ENCODE data around the gene EIF4B.
"Not testable (repeated sequence)": the region's sequence is repeated elsewhere in the genome, so short reads cannot be mapped to it uniquely, and the experiment has no call there.

EIF4B gene

GRCh38 chr12:53004178-53004577 is 2.1 kb upstream of the EIF4B start:
- no peak for DNase-seq (ENCODE audit: low read depth)

- DNase-seq (ENCODE audit: low read depth) = no peak
Measured at GRCh38 chr12:53004582-53004981, 1.7 kb upstream of the EIF4B start.

- no peak for DNase-seq (ENCODE audit: low read depth)
Measured at GRCh38 chr12:53005215-53005985, 856 bp upstream of the EIF4B start.

GRCh38 chr12:53006810-53007309 is 604 bp downstream of the EIF4B start:
- DNase-seq (ENCODE audit: low read depth) = peak; percentile 66

GRCh38 chr12:53007343-53007742 is 1.1 kb downstream of the EIF4B start:
- DNase-seq (ENCODE audit: low read depth) = no peak

DNA sequence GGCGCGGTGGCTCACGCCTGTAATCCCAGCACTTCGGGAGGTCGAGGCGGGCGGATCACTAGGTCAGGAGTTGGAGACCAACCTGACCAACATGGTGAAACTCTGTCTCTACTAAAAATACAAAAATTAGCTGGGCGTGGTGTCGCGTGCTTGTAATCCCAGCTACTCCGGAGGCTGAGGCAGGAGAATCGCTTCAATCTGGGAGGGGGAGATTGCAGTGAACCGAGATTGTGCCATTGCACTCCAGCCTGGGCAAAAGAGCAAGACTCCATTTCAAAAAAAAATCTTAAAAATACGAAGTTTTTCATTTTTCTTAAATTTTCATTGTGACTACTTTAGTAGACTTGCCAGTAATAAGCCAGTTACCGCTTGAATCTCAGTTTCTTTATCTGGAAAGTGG is 2.5 kb downstream of the EIF4B start:
- DNase-seq (ENCODE audit: low read depth) = not testable (repeated sequence)

DNA sequence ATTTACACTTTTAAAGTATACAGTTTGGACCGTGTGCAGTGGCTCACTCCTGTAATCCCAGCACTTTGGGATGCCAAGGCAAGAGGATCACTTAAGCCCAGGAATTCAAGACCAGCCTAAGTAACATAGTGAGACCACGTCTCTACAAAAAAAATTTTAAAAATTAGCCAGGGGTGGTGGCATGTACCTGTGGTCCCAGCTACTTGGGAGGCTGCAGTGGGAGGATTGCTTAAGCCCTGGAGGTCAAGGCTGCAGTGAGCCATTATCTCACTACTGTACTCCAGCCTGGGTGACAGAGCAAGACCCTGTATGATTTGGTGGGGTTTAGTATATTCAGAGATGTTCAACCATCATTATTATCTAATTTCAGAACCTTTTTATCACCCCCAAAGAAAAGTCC is 4.7 kb downstream of the EIF4B start:
- DNase-seq (ENCODE audit: low read depth) = no peak

- DNase-seq (ENCODE audit: low read depth) = no peak
Measured at GRCh38 chr12:53011889-53012288, 5.6 kb downstream of the EIF4B start.

DNA sequence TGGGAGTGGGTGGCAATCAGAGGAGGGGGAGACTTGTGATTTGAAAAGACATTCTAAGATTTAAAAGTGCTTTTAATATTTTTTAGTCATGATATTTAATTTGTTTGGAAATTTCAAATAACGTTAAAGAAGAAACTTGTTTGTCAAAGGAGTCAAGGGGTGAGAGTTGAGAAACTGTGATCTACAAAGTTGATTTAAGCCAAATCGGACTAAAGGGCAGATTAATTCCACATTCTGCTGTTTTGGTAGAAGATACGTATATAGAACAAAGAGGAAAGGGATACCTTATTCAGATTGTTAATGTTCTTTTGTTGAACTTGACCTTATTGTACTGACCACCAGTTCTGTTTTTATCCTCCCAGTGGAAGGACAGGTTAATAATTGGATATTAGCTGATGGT is 6.7 kb downstream of the EIF4B start:
- no peak for DNase-seq (ENCODE audit: low read depth)

GRCh38 chr12:53014709-53015108 is 8.5 kb downstream of the EIF4B start:
- DNase-seq (ENCODE audit: low read depth) = no peak

DNA sequence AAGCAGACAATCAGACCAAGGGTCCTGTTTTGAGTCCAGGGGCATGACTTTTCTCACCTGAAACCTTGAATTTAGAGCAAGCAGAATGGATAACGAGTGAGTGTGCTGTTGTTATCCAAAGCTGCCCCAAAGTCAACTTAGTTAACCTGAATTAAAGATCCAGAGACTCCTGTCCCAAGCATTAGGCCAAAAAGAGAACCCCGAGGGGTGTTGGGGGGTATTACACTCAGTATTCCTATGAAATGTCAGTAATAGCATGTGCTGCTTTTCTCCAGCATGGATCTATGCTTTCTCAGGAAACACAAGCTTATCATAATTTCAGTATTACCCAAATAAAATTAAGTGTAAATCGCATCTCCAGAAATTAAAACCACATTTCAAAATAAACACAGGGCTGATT is 19.0 kb downstream of the EIF4B start:
- DNase-seq (ENCODE audit: low read depth) = no peak

GRCh38 chr12:53027014-53027413 is 20.8 kb downstream of the EIF4B start:
- DNase-seq (ENCODE audit: low read depth) = not testable (repeated sequence)

GRCh38 chr12:53031616-53032015 is 25.4 kb downstream of the EIF4B start:
- DNase-seq (ENCODE audit: low read depth) = no peak

DNA sequence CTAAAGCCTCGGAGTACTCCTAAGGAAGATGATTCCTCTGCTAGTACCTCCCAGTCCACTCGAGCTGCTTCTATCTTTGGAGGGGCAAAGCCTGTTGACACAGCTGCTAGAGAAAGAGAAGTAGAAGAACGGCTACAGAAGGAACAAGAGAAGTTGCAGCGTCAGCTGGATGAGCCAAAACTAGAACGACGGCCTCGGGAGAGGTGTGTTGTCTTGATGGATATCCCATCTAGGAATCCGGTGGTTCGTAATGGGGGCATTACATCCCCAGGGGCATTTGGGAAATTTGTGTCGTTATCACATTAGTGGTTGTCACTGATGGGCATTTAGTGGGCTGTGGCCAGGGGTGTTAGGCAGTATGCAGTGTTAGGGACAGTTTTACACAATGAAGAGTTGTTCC is 27.6 kb downstream of the EIF4B start:
- not testable (repeated sequence) for DNase-seq (ENCODE audit: low read depth)

DNA sequence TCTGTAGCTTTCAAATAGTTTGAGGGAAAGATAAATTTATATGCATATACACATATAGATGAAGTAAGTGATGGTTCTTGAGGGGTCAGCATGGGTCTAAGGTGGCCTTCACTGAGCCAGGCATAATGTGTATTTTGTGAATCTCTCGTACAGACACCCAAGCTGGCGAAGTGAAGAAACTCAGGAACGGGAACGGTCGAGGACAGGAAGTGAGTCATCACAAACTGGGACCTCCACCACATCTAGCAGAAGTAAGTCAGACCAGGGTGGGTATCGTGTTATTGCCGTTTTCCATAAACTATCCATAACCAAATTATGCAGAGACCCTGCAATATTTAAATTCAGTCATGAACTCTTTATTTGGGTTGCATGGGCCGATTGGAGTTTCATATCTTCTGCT is 28.2 kb downstream of the EIF4B start:
- DNase-seq (ENCODE audit: low read depth) = no peak

GRCh38 chr12:53036802-53037201 is 30.5 kb downstream of the EIF4B start:
- DNase-seq (ENCODE audit: low read depth) = no peak

DNA sequence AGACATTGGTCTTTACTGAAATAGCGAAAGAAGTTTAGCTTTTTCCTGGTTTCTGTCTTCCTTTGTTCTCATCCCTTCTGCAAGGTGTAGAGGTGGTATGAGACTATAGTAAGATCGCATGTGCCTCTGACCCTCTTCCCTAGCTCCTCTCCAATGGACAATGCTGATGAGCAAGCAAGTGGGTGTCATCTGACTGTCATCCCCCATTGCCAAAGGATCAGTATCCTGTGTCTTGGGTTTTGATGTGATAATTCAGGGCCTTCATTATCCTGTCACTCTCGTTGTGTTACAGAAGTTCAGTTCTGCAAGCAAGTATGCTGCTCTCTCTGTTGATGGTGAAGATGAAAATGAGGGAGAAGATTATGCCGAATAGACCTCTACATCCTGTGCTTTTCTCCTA is 33.6 kb downstream of the EIF4B start:
- no peak for DNase-seq (ENCODE audit: low read depth)

- no peak for DNase-seq (ENCODE audit: low read depth)
Measured at GRCh38 chr12:53042607-53043454, 36.6 kb downstream of the EIF4B start.

GRCh38 chr12:53044052-53044581 is 37.9 kb downstream of the EIF4B start:
- no peak for DNase-seq (ENCODE audit: low read depth)

DNA sequence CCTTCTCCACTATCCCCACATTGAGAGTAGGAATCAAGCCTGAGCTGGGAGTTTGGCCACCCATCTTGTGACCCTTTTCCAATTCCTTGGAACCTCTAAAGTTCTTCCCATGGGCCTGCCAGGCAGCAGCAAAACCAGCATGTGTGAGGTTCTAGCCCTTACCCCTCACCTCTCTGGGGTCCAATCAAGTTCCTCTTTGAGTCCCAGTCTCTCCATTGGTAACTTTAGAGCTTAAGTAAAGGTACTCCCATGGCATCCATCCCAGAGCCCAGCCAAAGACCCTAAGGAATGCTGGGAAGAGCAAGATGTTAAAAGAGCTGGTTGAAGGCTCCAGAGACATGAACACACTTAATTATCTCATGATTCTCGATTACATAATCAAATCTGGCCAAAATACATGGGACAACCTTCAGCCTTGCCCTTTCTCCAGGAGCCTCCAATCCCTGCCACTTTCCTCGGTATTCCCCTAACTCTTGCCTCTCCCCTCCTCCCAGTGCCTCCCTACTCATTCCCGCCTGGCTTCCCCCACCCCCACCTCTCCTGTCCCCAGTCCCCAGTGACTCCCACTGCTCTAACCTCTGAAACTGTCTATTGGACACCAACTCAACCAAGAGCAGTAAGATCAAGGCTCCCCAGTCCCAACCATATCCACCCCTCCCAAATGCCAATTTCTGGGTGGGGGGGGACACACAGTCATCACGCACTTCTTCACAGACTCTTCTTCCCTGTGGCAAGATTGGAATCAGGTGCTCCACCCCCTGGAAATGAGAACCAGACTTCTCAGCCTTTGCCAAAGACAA is 38.8 kb downstream of the EIF4B start:
- DNase-seq (ENCODE audit: low read depth) = no peak

GRCh38 chr12:53045696-53046045 is 39.4 kb downstream of the EIF4B start:
- DNase-seq (ENCODE audit: low read depth) = no peak

DNA sequence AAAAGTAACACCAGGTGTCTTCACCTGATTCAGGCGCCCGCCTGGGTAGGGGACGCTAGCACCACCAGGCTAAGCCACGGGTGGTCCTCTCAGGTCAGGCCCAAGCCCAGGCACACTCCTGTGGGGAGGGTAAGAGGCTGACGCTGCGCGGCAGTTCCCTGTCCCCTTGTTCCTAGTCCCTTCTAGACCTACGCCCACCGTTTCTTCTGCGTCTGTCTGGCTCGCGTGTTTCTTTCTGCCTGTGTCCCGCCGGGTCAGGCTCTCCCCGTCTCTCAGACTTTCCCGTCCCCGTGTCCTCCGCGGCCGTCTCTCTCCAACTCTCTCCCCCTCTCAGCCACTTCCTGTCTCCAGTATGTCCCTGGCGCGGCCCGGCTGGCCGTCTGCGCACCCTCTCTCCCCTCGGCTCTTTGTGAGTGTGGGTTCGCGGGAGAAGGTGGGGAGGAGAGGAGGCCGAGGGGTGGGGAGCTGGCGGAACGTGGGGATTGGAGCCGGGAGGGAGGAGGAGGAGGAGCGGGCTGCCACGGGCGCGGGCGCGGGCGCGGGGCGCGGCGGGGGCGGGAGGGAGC is 40.5 kb downstream of the EIF4B start:
- DNase-seq (ENCODE audit: low read depth) = peak; percentile 40
